ENCODE measurements around the gene NUDT16L1. TPM values are rescaled to one million over a fixed set of nuclear protein-coding genes. Genes with fewer than 3 reads are reported as not detected.

Gene NUDT16L1
- total RNA-seq, 1 donor = 28.5 TPM

GRCh38 chr16:4744555-4745273 lies 51.4 kb downstream of the NUDT16L1 start:
- no peak for TF ChIP-seq CTCF (IDR thresholded peaks at IDR 0.05; ENCODE audit: insufficient read depth, low read depth, low read length)

GRCh38 chr16:4745274-4745569 lies 51.9 kb downstream of the NUDT16L1 start:
- no peak for DNase-seq (ENCODE audit: low read depth)
- no peak for TF ChIP-seq CTCF (IDR thresholded peaks at IDR 0.05; ENCODE audit: insufficient read depth, low read depth, low read length)
- no peak overlapping the region for H3K4me3 ChIP-seq (ENCODE audit: low read depth, low read length)

More at GRCh38 chr16:4744555-4745273, 51.4 kb downstream of the NUDT16L1 start:
- DNase-seq (ENCODE audit: low read depth) = no peak
- H3K4me3 ChIP-seq (ENCODE audit: low read depth, low read length) = no peak overlapping the region

Small RNA genes lying within 50 kb of the gene (small RNA-seq; reads per million reads assigned to genes)
- not detected for gene MIR6769A

Other genes starting within 250 kb of the NUDT16L1 start
- gene NMRAL1, start 218.9 kb upstream of the NUDT16L1 start, total RNA-seq = 54.4 and 99.5 TPM in 2 replicates
- gene HMOX2, start 217.2 kb upstream of the NUDT16L1 start, total RNA-seq = 52.5 and 57.9 TPM in 2 replicates
- gene CDIP1, start 154.8 kb upstream of the NUDT16L1 start, total RNA-seq = 10.6 and 16.8 TPM in 2 replicates
- gene C16orf96, start 137.2 kb upstream of the NUDT16L1 start, total RNA-seq = not detected in 2 replicates
- 6.9 and 10.3 TPM in 2 replicates for gene UBALD1, start 78.7 kb upstream of the NUDT16L1 start, total RNA-seq
- 43.2 and 44.5 TPM in 2 replicates for gene MGRN1, start 68.7 kb upstream of the NUDT16L1 start, total RNA-seq
- gene ANKS3, start 40.7 kb downstream of the NUDT16L1 start, total RNA-seq = 25.4 and 33.2 TPM in 2 replicates
- 1.3 and 1.7 TPM in 2 replicates for gene DNAAF8, start 41.0 kb downstream of the NUDT16L1 start, total RNA-seq
- 12.5 and 12.6 TPM in 2 replicates for gene ZNF500, start 73.6 kb downstream of the NUDT16L1 start, total RNA-seq
- not detected in 2 replicates for gene SEPTIN12, start 94.8 kb downstream of the NUDT16L1 start, total RNA-seq
- not detected in 2 replicates for gene SMIM22, start 101.8 kb downstream of the NUDT16L1 start, total RNA-seq
- 20.7 and 24.5 TPM in 2 replicates for gene ROGDI, start 109.1 kb downstream of the NUDT16L1 start, total RNA-seq
- gene GLYR1, start 153.7 kb downstream of the NUDT16L1 start, total RNA-seq = 45.7 and 60.9 TPM in 2 replicates
- gene UBN1, start 153.9 kb downstream of the NUDT16L1 start, total RNA-seq = 28.1 and 32.2 TPM in 2 replicates
- 0.32 and 0.86 TPM in 2 replicates for gene PPL, start 243.6 kb downstream of the NUDT16L1 start, total RNA-seq

Measured in fibroblast of villous mesenchyme (primary cell).